KOPT-K1 (cell line): ENCODE data around the gene FERD3L.

ENCODE experiments used
- H3K27ac ChIP-seq: fragments of 200-600 bp; sonication (generic); 2 replicates; pipeline ENCODE4 v1.5.1; 2016; ENCODE audit warnings: antibody characterized with exemption, mild to moderate bottlenecking, low read depth, low read length; ENCODE audit not compliant: poor library complexity, severe bottlenecking
- H3K36me3 ChIP-seq: fragments of 200-600 bp; sonication (generic); 2 replicates; pipeline ENCODE4 v1.5.1; 2017; ENCODE audit warnings: antibody characterized with exemption, mild to moderate bottlenecking, low read length, moderate library complexity; ENCODE audit not compliant: insufficient read depth
- H3K9me3 ChIP-seq: fragments of 200-600 bp; sonication (generic); 2 replicates; pipeline ENCODE4 v1.5.1; 2017; ENCODE audit warnings: antibody characterized with exemption, low read length, mild to moderate bottlenecking; ENCODE audit not compliant: insufficient read depth, poor library complexity, severe bottlenecking

The FERD3L gene

DNA sequence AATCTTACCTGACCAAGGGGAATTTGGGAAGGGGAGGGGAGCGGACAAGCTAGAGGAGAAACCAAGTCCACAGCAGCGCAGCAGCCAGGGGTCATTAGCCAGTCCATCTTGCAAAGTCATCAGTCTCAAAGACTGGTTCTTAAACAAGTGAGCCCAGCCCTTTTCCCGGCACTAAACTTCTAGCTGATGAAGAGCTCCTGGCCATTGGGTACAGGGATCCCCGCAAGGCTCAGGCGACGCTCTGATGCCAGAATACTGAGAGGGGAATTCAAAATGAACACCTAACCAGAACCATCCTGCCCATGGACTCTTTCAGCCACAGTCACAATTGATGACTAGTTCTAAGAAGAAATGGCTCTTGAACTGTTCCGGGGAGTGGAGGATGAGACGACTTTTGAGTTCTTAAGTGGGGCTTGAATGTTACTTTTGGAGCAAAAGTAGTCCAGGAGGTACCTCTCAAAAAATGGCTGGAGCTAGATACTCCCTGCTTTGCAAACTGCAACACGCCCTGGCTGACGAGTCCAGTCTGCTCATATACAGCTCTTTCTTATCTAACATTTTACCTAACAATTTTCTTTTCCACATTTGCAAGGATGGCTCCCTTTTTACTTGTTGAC, 25.2 kb downstream of the FERD3L start:
- H3K36me3 ChIP-seq = no peaks in the 10 kb centered on the region
- H3K27ac ChIP-seq = no peak overlapping the region
- peaks cover 7% of the 10 kb centered on the region for H3K9me3 ChIP-seq

DNA sequence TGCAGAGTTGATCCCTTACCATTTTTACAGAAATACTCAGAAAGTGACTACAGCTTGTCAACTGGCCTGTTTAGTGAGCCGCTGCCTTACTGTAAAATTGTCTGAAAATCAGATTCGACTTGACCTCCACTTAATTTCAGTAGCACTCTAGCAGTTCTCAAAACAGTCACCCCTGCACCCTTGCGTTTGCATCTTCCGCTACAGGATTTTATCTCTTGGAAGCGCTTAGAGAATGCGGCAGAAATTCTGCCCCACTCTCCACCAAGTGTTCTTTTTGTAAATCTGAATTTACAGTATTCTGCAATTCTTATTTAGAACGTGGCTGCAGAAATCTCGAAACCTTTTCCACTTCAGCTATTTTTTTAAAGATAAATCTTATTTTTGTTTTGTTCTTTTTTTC, 25.8 kb downstream of the FERD3L start:
- no peak overlapping the region for H3K27ac ChIP-seq

DNA sequence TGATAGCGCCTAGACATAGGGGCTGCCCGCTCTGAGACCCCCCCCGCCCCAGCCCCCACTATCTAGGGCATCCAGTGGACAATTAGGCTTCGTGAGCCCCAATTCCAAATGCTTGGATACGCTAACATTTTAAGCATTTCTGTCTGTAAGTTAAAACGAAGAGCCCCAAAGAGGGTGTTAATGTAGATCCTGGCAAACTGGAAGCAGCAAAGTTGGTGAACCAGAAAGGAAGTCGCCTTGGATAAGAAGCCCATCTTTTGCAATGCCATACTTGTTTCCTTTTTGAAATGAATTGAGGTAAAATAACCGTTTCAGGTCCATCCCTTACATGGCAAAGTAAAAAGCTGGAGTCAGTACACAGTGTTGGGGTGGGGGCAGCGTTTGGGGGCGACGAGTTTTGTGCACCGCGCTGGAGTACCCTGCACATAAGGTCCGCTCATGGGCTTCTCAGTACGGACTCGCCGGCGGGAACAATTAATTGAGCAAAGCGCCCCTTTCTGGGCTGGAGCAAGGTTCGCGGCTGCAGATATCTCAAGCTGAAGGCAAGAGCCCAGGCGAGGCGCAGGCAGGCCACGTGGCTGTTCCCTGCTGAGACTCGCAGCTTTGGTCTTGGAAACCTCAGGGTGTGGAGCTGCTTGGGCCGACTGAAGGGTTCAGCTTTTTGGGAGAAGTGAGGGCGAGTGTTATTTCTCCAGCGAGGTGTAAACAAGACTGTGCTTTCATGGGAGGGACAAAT, 26.4 kb downstream of the FERD3L start:
- H3K9me3 ChIP-seq = peaks cover 7% of the 10 kb centered on the region
- no peak overlapping the region for H3K27ac ChIP-seq
- H3K36me3 ChIP-seq = no peaks in the 10 kb centered on the region

More for the DNA sequence above, 25.8 kb downstream of the FERD3L start:
- Histone ChIP-seq H3K36me3 (no peaks in the 10 kb centered on the region), H3K9me3 (peaks cover 7% of the 10 kb centered on the region)

DNA sequence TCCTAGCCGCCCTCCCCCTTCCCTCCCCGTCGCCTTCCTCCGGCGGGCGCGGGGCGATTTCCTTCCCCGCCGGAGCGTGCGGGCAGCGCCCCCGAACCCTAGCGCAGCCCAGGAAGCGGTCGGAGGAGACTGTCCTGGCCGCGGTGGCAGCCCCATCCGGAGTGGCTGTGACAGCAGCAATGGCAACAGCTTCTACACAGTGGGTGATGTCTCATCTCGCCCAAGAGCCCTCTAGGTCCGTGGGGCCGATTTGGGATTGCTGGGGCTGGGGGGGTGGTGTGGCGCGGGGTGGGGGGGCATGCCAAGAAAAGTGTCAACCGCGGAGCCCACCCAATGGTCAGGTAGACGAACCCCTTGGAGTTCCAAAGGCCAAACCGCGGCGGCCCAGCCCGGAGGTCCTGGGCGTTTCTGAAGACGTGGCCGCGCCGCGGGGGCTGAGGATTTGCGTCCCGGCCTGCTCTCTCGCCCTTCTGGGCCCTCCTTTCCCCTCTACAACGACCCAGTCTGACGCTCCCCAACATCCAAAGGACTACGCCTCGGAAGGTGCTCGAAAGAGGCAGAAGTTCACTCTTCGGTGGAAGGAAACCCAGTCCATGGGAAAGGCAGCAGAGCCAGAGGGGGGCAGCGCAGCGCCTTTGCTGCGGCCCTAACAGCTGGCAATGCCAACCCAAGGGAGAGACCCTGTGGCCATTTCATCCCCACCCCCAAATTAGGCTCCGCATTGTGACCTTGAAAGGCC, 27.2 kb downstream of the FERD3L start:
- no peak overlapping the region for H3K27ac ChIP-seq
- no peaks in the 10 kb centered on the region for H3K36me3 ChIP-seq
- H3K9me3 ChIP-seq = peaks cover 7% of the 10 kb centered on the region

DNA sequence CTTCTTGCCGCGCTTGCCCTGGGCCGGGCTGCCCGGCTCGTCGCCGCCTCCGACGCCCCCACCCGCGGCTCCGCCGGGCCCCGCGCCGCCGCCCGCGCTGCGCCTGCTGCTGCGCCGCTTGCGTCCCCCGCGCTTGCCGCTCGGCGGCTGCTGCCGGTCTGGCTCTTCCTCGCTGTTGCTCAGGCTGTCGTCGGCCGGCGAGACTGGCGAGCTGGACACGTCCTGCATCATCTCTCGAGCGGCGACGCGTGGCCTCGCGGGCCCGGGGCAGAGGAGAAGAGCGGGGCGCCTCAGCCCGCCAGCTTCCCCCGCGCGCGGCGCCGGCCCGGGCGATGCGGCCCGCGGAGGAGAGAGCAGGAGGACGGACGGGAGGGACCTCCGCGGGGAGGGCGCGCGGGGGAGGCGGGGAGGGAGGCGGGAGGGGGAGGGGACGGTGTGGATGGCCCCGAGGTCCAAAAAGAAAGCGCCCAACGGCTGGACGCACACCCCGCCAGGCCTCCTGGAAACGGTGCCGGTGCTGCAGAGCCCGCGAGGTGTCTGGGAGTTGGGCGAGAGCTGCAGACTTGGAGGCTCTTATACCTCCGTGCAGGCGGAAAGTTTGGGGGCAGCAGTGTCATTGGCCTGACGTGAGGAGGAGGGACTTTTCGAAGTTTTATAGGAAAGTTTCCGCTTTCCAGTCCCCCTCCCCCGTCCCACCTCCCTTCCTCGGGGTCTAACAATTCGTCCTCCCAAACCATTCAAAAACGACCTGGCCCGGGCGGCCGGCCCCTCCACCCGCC, 27.9 kb downstream of the FERD3L start, which contains the start of gene TWIST1:
TWIST1 (minus strand) TSS at position 546 of the 779 bp plus-strand sequence; CDS start at position 231, 315 bp downstream.
- H3K9me3 ChIP-seq = peaks cover 7% of the 10 kb centered on the region
- no peaks in the 10 kb centered on the region for H3K36me3 ChIP-seq
- no peak within 1 kb of the TSS for H3K27ac ChIP-seq

DNA sequence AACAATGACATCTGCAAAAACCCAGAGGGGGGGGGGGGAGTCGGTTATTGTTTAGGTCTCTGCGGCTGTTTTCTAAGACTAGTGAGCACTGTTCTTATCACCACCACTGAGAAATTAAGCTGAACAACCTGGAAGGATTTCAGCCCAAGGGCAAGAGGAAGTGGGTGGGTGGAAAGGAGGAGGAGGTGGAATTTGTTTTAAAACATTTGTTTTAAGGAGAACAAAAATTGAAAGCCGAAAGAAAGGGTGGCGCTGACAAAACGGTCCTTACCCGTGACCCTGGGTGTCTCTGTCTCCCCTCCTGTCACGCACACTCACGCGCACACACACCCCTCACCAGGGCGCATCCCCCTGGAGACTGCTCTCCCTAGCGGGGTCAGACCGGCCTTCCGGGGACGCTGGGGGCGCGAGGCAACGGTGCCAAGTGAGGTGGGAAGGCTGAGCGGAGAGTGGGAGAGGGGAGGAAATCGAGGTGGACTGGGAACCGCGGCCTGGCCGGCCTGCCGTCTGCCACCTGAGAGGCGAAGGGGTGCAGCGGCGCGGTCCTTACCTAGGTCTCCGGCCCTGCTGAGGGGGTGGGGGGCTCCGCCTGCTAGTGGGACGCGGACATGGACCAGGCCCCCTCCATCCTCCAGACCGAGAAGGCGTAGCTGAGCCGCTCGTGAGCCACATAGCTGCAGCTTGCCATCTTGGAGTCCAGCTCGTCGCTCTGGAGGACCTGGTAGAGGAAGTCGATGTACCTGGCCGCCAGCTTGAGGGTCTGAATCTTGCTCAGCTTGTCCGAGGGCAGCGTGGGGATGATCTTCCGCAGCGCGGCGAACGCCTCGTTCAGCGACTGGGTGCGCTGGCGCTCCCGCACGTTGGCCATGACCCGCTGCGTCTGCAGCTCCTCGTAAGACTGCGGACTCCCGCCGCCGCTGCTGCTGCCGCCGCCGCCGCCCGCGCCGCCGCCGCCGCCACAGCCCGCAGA, 28.8 kb downstream of the FERD3L start:
- Histone ChIP-seq H3K27ac (no peak overlapping the region), H3K36me3 (no peaks in the 10 kb centered on the region)

DNA sequence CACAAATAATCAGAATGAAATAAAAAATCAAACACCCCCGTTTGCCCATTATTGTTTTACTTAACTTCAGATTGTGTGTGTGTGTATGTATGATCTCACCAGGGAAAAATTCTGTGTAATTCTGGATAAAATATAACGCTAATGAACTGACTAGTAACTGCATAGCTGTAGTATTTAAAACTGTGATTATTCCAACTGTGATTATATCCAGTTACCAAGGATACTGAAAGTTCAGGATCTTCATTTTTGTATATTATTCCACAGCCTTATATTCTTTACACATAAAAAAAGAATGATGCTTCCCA, 30.7 kb downstream of the FERD3L start:
- Histone ChIP-seq H3K9me3 (peaks cover 7% of the 10 kb centered on the region), H3K27ac (no peak overlapping the region), H3K36me3 (no peaks in the 10 kb centered on the region)

More for the DNA sequence above, 28.8 kb downstream of the FERD3L start:
- peaks cover 7% of the 10 kb centered on the region for H3K9me3 ChIP-seq

DNA sequence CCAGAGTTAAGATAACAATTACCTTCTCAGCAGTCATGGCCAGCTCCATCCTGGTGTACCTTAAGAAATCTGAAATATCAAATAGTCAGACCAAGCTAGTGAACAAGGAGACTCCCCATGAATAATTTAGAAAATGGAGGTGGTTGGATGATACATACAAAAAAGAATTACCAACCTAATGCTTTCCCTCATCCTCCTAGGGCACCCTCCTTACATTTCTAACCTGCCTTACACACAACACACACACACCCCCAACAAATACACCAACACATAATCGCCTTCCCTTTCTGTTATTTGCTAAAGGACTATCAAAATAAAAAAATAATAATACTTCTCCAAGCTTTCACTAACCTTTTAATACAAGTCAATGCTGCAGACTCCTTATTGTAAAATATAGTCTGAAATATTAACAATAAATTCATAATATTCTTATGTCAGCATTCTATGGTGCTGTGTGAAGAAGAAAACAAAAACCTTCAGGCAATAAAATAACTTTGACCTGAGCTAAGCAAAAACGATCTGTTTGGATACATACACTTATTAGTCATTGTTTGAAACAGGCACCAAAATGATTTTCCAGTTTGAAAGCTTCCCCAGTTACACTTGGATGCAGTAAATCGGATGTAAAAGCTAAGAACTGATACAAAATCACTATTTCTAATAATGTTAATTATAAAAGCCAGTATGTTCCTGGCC, 31.2 kb downstream of the FERD3L start:
- Histone ChIP-seq H3K27ac (no peak overlapping the region), H3K36me3 (no peaks in the 10 kb centered on the region), H3K9me3 (peaks cover 7% of the 10 kb centered on the region)

DNA sequence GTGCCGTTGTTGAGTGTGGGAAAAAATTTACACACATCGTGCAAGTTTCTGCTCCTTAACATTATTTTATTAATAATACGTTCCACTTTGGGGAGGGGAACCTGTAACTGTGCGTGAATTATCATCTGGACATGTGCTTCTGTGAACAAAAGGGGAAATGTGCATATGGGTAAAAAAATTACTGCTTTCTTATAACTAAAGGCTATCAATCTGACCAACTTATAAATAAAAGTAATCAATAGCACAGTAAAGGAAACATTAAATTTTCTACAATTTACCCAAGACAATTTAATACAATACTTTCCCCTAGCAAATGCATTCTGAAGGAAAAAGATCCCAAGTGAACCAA, 32.2 kb downstream of the FERD3L start:
- Histone ChIP-seq H3K36me3 (no peaks in the 10 kb centered on the region), H3K9me3 (peaks cover 12% of the 10 kb centered on the region), H3K27ac (no peak overlapping the region)

DNA sequence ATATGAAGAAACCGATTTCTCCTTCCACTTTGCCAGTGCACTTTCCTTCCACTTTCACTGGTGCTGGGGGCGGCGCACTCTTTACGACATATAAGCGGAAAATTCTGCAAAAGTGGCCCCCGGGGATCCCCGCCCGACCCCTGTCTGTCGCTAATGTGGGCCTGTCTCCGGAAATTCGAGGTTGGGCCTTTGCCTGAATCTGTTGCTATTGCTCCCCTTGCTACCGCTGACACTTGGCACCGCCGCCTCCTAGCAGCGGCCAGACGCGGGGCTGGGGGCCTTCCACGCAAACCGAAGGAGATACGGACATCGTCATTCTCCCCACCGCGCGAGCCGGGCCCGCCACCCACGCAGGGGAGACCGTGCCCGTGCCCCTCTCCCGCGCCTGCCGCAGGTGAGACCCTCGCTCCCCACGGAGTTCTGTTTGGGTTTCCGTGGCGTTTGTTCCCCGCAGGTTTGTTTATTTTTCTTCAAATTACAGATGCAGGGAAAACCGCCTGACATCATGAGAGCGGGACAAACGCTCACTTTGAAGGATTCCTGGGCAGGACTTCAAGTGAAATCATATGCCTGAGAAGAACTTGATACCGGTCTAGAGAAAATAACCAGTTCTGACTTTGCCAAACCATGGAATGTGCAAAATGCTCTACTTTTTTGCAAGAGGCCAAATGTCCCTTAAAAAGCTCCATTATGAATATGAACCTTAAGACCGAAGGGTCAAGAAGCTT, 32.8 kb downstream of the FERD3L start:
- H3K36me3 ChIP-seq = no peaks in the 10 kb centered on the region
- peaks cover 14% of the 10 kb centered on the region for H3K9me3 ChIP-seq
- H3K27ac ChIP-seq = no peak overlapping the region

DNA sequence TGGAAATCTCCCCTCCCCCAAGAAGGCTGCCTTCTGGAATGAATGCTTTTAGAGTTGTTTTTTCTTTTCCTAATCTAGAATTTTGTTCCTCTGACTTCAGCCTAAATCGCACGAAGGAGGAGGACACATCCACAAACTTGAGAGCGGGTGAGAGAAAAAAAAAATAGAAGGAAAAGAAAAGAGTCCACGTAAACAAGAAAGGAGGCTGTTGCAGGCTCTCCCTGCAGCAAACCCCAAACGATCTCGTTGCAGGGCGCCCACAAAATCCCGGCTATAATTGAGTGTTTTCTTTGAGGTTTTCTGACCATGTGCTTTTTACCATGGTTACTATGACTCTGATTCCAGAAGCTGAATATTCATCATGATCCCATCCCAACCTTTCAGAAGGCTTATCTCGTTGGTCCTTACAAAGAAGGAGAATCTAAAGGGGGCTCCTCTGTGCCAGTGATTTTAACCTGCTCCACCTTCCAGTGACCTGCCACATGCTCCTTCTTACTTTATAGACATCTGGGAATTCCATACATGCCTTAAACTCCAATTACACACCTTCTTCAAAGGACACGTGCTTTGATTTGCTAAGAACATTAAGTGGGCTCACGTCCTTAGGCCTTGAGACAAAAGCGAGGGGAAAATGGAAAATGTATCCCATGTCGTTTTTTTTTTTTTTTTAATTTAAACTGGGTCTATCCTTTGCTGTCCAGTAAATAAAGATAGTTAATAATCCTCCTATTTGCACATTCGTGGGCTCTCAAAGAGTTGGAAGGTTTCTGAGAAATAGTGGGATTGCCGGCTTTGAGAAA, 33.5 kb downstream of the FERD3L start:
- no peaks in the 10 kb centered on the region for H3K36me3 ChIP-seq
- peaks cover 11% of the 10 kb centered on the region for H3K9me3 ChIP-seq
- H3K27ac ChIP-seq = no peak overlapping the region

DNA sequence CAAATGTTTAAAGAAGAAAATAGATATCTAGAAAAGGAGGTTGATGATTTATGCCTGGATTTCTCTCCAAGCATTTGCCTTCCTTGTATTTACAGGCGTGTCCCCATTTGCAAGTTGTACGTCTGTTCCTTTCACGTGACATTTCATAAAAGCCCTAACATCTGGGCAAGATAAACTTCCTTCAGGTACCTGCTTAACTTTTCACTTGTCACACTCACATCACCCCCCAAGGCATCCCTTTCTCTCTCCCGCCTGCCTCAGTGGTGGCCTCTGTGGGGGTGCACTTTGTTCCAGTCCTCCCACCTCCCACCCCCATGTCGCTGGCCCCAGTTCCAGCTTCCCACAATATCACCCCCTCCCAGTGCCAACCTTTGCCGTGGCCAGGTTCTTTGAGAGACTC, 34.4 kb downstream of the FERD3L start:
- no peak overlapping the region for H3K27ac ChIP-seq
- no peaks in the 10 kb centered on the region for H3K36me3 ChIP-seq
- peaks cover 16% of the 10 kb centered on the region for H3K9me3 ChIP-seq
